ENCODE data around the gene KDELR1. TPM values are rescaled to one million over a fixed set of nuclear protein-coding genes. Genes with fewer than 3 reads are reported as not detected.
A peak's percentile ranks its signal among the peaks of the same experiment; 100 is the strongest.

Gene KDELR1
- total RNA-seq (100 to 1,000 TPM; 171 to 187 TPM), polyA plus RNA-seq (ENCODE audit: insufficient read length in 6 of 6) (100 to 1,000 TPM; 159 to 178 (median 163) TPM)
- long read RNA-seq, donor 1, transcript KDELR1-203 (4 exons, 1,594 nt) = minor isoform, 8 of 122 reads
- long read RNA-seq, donor 1, transcript KDELR1-201 (5 exons, 1,557 nt) = major isoform, 101 of 122 reads
- long read RNA-seq, donor 1, partial matches to known transcripts = 11 of 122 reads
- long read RNA-seq, donor 1, other reads (novel, unspliced or antisense) = 0 of 122 reads
- long read RNA-seq, donor 2, transcript KDELR1-203 (4 exons, 1,594 nt) = minor isoform, 12 of 130 reads
- long read RNA-seq, donor 2, transcript KDELR1-201 (5 exons, 1,557 nt) = major isoform, 88 of 130 reads
- long read RNA-seq, donor 2, transcript KDELR1-204 (3 exons, 582 nt) = minor isoform, 5 of 130 reads
- long read RNA-seq, donor 2, partial matches to known transcripts = 23 of 130 reads
- long read RNA-seq, donor 2, other reads (novel, unspliced or antisense) = 0 of 130 reads
- long read RNA-seq, donor 3, transcript KDELR1-201 (5 exons, 1,557 nt) = major isoform, 47 of 141 reads
- long read RNA-seq, donor 3, partial matches to known transcripts = 67 of 141 reads
- long read RNA-seq, donor 3, other reads (novel, unspliced or antisense) = 22 of 141 reads
- long read RNA-seq, donor 4, transcript KDELR1-201 (5 exons, 1,557 nt) = major isoform, 84 of 94 reads
- long read RNA-seq, donor 4, transcript KDELR1-203 (4 exons, 1,594 nt) = minor isoform, 5 of 94 reads
- long read RNA-seq, donor 4, partial matches to known transcripts = 2 of 94 reads
- long read RNA-seq, donor 4, other reads (novel, unspliced or antisense) = 2 of 94 reads
- long read RNA-seq, donor 5, transcript KDELR1-201 (5 exons, 1,557 nt) = major isoform, 82 of 103 reads
- long read RNA-seq, donor 5, partial matches to known transcripts = 14 of 103 reads
- long read RNA-seq, donor 5, other reads (novel, unspliced or antisense) = 0 of 103 reads
- long read RNA-seq, donor 6, transcript KDELR1-201 (5 exons, 1,557 nt) = major isoform, 48 of 50 reads
- long read RNA-seq, donor 6, partial matches to known transcripts = 0 of 50 reads
- long read RNA-seq, donor 6, other reads (novel, unspliced or antisense) = 0 of 50 reads
- long read RNA-seq, donor 7, transcript KDELR1-201 (5 exons, 1,557 nt) = major isoform, 21 of 21 reads
- long read RNA-seq, donor 7, partial matches to known transcripts = 0 of 21 reads
- long read RNA-seq, donor 7, other reads (novel, unspliced or antisense) = 0 of 21 reads
- long read RNA-seq, donor 8, transcript KDELR1-201 (5 exons, 1,557 nt) = major isoform, 55 of 60 reads
- long read RNA-seq, donor 8, partial matches to known transcripts = 0 of 60 reads
- long read RNA-seq, donor 8, other reads (novel, unspliced or antisense) = 0 of 60 reads
- long read RNA-seq, donor 9 = 0 reads
- long read RNA-seq, donor 10, transcript KDELR1-201 (5 exons, 1,557 nt) = major isoform, 48 of 50 reads
- long read RNA-seq, donor 10, partial matches to known transcripts = 1 of 50 reads
- long read RNA-seq, donor 10, other reads (novel, unspliced or antisense) = 0 of 50 reads
- long read RNA-seq, donor 11 = 0 reads
- long read RNA-seq, donor 12, transcript KDELR1-201 (5 exons, 1,557 nt) = major isoform, 48 of 136 reads
- long read RNA-seq, donor 12, partial matches to known transcripts = 82 of 136 reads
- long read RNA-seq, donor 12, other reads (novel, unspliced or antisense) = 0 of 136 reads

DNA sequence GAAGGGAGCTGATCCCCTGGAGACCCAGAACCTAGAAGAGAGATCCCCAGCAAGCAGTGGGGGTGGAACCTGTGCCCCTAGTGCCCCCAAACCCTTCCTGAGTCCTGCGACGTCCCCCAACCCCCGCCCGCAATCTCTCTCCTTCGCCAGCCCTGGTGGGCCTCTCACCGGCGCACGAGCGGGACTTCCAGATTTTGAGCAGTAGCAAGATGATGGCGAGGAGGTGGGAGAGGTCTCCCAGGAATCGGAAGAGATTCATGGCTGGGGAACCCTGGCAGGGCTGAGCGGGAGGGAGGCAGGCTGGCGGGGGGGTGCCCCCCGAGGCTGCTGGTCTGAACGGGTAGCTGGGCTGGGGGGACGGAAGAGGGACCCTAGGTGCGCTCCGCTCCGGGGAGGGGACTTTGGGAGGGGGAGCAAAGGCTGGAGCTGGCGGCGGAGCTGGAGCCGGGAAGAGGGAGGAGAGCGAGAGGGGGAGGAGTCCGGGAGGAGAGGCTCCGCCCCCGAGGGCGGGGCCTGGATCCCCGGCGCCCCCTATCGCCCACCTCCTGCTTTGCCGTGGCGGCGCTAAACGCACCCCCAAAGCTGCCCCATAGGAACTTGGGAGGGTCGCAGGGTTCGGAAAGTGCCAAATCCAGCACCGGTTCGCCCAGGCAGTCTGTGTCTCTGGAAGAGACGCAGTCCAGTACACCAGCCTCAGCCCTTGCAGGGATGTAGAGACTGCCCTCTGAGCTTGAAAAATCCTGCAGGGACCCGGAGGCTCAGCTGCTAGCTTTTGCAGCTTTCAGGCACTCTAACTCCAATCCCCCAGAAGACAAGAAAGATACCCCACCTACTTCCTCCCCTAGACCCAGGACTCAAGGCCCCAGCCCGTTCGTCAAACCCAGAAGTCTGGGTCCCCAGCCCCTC is at the start of gene KDELR1:
KDELR1 (minus strand) TSS at position 452 of the 906 bp plus-strand sequence; CDS start at position 259, 193 bp downstream.
- Histone ChIP-seq H3K27me3 (peaks cover 31 to 42% of the 10 kb centered on the region in 2 donors), H3K4me3 (peak within 1 kb of the TSS; percentile 76 to 86), H3K4me1 (peaks cover 0 to 24% of the 10 kb centered on the region in 2 donors), H3K36me3 (peaks cover 0 to 32% of the 10 kb centered on the region in 2 donors), H3K27ac (peak within 1 kb of the TSS; percentile 82 to 84), H3K9me3 (no peaks in the 10 kb centered on the region)
- intact Hi-C loops (cut with DNase I) = no loop called here
- TF ChIP-seq, protein P1, sequence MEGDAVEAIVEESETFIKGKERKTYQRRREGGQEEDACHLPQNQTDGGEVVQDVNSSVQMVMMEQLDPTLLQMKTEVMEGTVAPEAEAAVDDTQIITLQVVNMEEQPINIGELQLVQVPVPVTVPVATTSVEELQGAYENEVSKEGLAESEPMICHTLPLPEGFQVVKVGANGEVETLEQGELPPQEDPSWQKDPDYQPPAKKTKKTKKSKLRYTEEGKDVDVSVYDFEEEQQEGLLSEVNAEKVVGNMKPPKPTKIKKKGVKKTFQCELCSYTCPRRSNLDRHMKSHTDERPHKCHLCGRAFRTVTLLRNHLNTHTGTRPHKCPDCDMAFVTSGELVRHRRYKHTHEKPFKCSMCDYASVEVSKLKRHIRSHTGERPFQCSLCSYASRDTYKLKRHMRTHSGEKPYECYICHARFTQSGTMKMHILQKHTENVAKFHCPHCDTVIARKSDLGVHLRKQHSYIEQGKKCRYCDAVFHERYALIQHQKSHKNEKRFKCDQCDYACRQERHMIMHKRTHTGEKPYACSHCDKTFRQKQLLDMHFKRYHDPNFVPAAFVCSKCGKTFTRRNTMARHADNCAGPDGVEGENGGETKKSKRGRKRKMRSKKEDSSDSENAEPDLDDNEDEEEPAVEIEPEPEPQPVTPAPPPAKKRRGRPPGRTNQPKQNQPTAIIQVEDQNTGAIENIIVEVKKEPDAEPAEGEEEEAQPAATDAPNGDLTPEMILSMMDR (IDR thresholded peaks at IDR 0.05) = peak; percentile 90 to 91
- peak; percentile 84 to 92 (median 85) for DNase-seq
- ATAC-seq = peak; percentile 98

DNA sequence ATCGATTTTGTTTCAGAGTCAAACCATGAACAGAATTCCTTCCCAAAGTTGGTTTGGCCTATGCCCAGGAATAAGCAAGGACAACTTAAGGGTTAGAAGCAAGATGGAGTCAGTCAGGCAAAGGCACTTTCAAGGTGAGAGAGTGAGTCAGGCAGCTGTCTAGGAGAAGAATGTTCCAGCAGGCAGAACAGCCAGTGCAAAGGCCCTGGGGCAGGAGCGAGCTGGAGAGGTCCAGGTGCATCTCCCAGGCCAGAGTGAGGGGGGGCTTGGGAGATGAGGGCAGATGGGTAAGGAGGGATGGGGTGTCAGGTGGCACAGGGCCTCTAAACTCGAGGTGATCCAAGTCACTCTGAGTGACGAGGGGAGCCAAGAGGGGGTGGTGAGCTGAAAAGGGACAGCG is 45.2 kb upstream of the KDELR1 start:
- ATAC-seq (no peak), DNase-seq (peak in 1 of 4 donors; percentile 22)
- Histone ChIP-seq H3K9me3 (no peaks in the 10 kb centered on the region), H3K4me3 (no peak overlapping the region), H3K27ac (no peak overlapping the region), H3K4me1 (no peaks in the 10 kb centered on the region), H3K27me3 (peaks cover 0 to 31% of the 10 kb centered on the region in 2 donors), H3K36me3 (no peaks in the 10 kb centered on the region)
- intact Hi-C loops (cut with DNase I) = no loop called here
- TF ChIP-seq, protein P1 (IDR thresholded peaks at IDR 0.05) = no peak

DNA sequence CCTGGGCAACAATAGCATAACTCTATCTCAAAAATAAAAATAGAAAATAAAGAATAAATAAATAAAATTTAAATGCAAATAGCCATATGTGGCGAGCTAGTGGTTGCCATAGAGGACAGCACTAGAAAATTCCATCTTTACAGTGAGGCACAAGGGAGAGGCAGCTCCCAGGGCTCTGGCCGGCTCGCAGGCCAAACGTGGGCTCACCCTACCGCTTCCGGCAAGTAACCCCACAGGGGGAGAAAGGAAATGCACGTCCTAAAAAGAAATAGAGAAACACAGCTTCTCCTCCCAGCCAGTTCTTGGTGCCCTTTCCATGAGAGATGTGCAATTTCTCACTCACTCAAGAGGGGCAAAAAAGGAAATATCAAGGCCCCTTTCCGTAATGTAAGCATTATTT is 42.0 kb upstream of the KDELR1 start:
- TF ChIP-seq, protein P1 (IDR thresholded peaks at IDR 0.05) = no peak
- no peak overlapping the region for H3K27ac ChIP-seq
- H3K27me3 ChIP-seq = peaks cover 0 to 14% of the 10 kb centered on the region in 2 donors
- no peaks in the 10 kb centered on the region for H3K9me3 ChIP-seq
- peak in 1 of 4 donors; percentile 32 for DNase-seq
- no peak for ATAC-seq
- intact Hi-C loops (cut with DNase I) = no loop called here
- no peaks in the 10 kb centered on the region for H3K4me1 ChIP-seq
- H3K36me3 ChIP-seq = no peaks in the 10 kb centered on the region
- no peak overlapping the region for H3K4me3 ChIP-seq

DNA sequence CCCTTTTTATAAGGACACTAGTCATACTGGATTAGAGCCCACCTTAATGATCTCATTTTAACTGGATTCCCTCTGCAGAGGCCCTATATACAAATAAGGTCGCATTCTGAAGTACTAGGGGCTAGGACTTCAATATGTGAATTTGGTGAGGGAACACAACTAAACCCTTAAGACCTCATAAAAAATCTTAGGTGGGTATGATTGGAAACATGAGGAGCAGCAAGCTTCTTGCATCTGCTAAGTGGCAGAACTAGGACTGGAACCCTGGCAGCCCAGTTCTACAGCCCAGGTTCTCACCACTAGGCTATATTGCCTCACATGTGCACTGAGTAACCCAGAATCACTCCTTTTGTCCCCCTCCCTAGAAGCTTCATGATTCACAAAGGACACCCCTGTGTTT is 37.3 kb upstream of the KDELR1 start:
- no peak for ATAC-seq

More for the DNA sequence above, 37.3 kb upstream of the KDELR1 start:
- TF ChIP-seq, protein P1 (IDR thresholded peaks at IDR 0.05) = no peak
- no peak overlapping the region for H3K4me3 ChIP-seq
- H3K27ac ChIP-seq = no peak overlapping the region
- intact Hi-C loops (cut with DNase I) = no loop called here
- H3K27me3 ChIP-seq = no peaks in the 10 kb centered on the region
- no peaks in the 10 kb centered on the region for H3K36me3 ChIP-seq
- H3K4me1 ChIP-seq = peaks cover 0 to 11% of the 10 kb centered on the region in 2 donors
- no peak for DNase-seq
- H3K9me3 ChIP-seq = no peaks in the 10 kb centered on the region
